ENCODE measurements around the gene RPS2.

The RPS2 gene

GRCh38 chr16:1998852-1999801 lies 34.5 kb upstream of the RPS2 start:
- DNase-seq (ENCODE audit: low spot score), result no peak

GRCh38 chr16:1998360-1998835 lies 33.8 kb upstream of the RPS2 start:
- no peak for DNase-seq (ENCODE audit: low spot score)

GRCh38 chr16:1997494-1998359 lies 33.1 kb upstream of the RPS2 start:
- DNase-seq (ENCODE audit: low spot score), result no peak

GRCh38 chr16:1993731-1994131 lies 29.1 kb upstream of the RPS2 start:
- DNase-seq (ENCODE audit: low spot score), result peak; percentile 49

- no peak for DNase-seq (ENCODE audit: low spot score)
These were observed 28.2 kb upstream of the RPS2 start for GRCh38 chr16:1992704-1993317.

GRCh38 chr16:1991948-1992703 lies 27.5 kb upstream of the RPS2 start:
- DNase-seq (ENCODE audit: low spot score), result peak; percentile 40

GRCh38 chr16:1991588-1991947 lies 26.9 kb upstream of the RPS2 start:
- DNase-seq (ENCODE audit: low spot score), result no peak

- no peak for DNase-seq (ENCODE audit: low spot score)
These were observed 26.5 kb upstream of the RPS2 start for GRCh38 chr16:1991135-1991551.

GRCh38 chr16:1990351-1991134 lies 25.9 kb upstream of the RPS2 start:
- no peak for DNase-seq (ENCODE audit: low spot score)

- no peak for DNase-seq (ENCODE audit: low spot score)
These were observed 25.4 kb upstream of the RPS2 start for GRCh38 chr16:1990101-1990350.

GRCh38 chr16:1989209-1990100 lies 24.8 kb upstream of the RPS2 start, which contains the start of gene SYNGR3:
TSS of gene SYNGR3 (plus strand) at chr16:1989970. CDS start at chr16:1990103, 133 bp downstream.
- DNase-seq (ENCODE audit: low spot score), result peak; percentile 64

GRCh38 chr16:1987198-1987597 lies 22.6 kb upstream of the RPS2 start:
- DNase-seq (ENCODE audit: low spot score), result no peak

- no peak for DNase-seq (ENCODE audit: low spot score)
These were observed 21.0 kb upstream of the RPS2 start for GRCh38 chr16:1985466-1986150.

GRCh38 chr16:1984347-1985225 lies 20.0 kb upstream of the RPS2 start:
- DNase-seq (ENCODE audit: low spot score), result peak; percentile 57

- peak; percentile 92 for DNase-seq (ENCODE audit: low spot score)
These were observed 19.1 kb upstream of the RPS2 start, which contains the start of gene GFER for GRCh38 chr16:1983544-1984346. TSS of gene GFER (plus strand) at chr16:1984193. CDS start at chr16:1984219, 26 bp downstream.

GRCh38 chr16:1982991-1983543 lies 18.4 kb upstream of the RPS2 start:
- peak; percentile 38 for DNase-seq (ENCODE audit: low spot score)

- DNase-seq (ENCODE audit: low spot score), result no peak
These were observed 17.4 kb upstream of the RPS2 start for GRCh38 chr16:1982013-1982433.
